Lower leg skin (tissue), 4 donors: ENCODE measurements around the gene CYP2U1. TPM values are rescaled to one million over a fixed set of nuclear protein-coding genes. Genes with fewer than 3 reads are reported as not detected.

Experiments
- DNase-seq, 2 donors: peaks; one replicate each; pipeline ENCODE4 v3.0.0-alpha.2; 2019; ENCODE audit warnings: low spot score in 2 of 2
- H3K4me3 ChIP-seq: fragments of 200-600 bp; sonication (generic); 2 replicates; pipeline ENCODE4 v1.5.1; 2017; ENCODE audit warnings: mild to moderate bottlenecking, low read depth; ENCODE audit not compliant: poor library complexity, severe bottlenecking
- CTCF ChIP-seq, 3 donors: fragments of 450-650 bp; IDR thresholded peaks; one replicate each; pipeline ENCODE4 v1.5.1; 2016; ENCODE audit warnings: antibody characterized with exemption in 3 of 3, mild to moderate bottlenecking in 3 of 3, moderate library complexity in 2 of 3
- POLR2A ChIP-seq, 2 donors: fragments of 450-650 bp; IDR thresholded peaks; one replicate each; pipeline ENCODE4 v1.6.1; 2016 to 2017; ENCODE audit warnings: antibody characterized with exemption in 2 of 2, mild to moderate bottlenecking in 1 of 2, moderate library complexity in 1 of 2
- WGBS, 2 donors: methylation state at CpG; one replicate each; pipeline ENCODE4 v1.1.5; 2018; 5-methylcytosine and 5-hydroxymethylcytosine counted together
- intact Hi-C: fragments of 100-400 bp; cut with DNase I; formaldehyde crosslinking; loops from one replicate; pipeline ENCODE4 v1.15.0; 2023; ENCODE audit warnings: low total_unique reads
- total RNA-seq, 4 donors: library from RNA; depleted of rRNA; stranded (reverse); fragments of >200 nt; gene quantifications; one replicate each; pipeline ENCODE4 v1.1.0, GENCODE V29; 2016

The CYP2U1 gene
- total RNA-seq, 4 donors from 2014 or later, result 2.2 to 5.8 (median 4.8) TPM

GRCh38 chr4:107987916-107988762, 56.8 kb downstream of the CYP2U1 start:
- 88 to 91% methylated on average over 10 of the region's 10 CpGs for WGBS, 2 donors
- intact Hi-C loops, result no loop called here
- DNase-seq, result no peak
- TF ChIP-seq CTCF (IDR thresholded peaks at IDR 0.05) (no peak), POLR2A (IDR thresholded peaks at IDR 0.05) (no peak)
- H3K4me3 ChIP-seq, result no peak overlapping the region

DNA sequence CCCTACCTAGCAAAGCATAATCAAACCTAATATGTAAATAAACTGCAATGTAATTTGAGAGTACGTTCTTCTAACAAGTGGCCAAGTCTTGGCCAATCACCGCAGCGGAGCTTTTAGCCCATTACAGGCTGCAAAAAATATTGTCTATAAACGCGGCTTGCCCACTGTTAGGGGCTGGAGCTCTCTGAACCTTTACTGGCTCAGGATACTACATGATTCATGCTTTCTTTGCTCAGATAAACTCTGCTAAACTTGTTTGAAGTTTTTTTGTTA, 57.4 kb downstream of the CYP2U1 start:
- no peak for TF ChIP-seq POLR2A (IDR thresholded peaks at IDR 0.05)
- H3K4me3 ChIP-seq, result no peak overlapping the region
- no peak for DNase-seq
- WGBS, 2 donors, result 59 to 73% methylated on average over 5 of the region's 5 CpGs
- intact Hi-C loops, result no loop called here

GRCh38 chr4:107989162-107989536, 57.8 kb downstream of the CYP2U1 start:
- TF ChIP-seq POLR2A (IDR thresholded peaks at IDR 0.05) (no peak), CTCF (IDR thresholded peaks at IDR 0.05) (no peak)
- intact Hi-C loops, result no loop called here
- H3K4me3 ChIP-seq, result peak overlapping the region; percentile 78
- DNase-seq, result no peak
- WGBS, 2 donors, result 6 to 8% methylated on average over 8 of the region's 8 CpGs

DNA sequence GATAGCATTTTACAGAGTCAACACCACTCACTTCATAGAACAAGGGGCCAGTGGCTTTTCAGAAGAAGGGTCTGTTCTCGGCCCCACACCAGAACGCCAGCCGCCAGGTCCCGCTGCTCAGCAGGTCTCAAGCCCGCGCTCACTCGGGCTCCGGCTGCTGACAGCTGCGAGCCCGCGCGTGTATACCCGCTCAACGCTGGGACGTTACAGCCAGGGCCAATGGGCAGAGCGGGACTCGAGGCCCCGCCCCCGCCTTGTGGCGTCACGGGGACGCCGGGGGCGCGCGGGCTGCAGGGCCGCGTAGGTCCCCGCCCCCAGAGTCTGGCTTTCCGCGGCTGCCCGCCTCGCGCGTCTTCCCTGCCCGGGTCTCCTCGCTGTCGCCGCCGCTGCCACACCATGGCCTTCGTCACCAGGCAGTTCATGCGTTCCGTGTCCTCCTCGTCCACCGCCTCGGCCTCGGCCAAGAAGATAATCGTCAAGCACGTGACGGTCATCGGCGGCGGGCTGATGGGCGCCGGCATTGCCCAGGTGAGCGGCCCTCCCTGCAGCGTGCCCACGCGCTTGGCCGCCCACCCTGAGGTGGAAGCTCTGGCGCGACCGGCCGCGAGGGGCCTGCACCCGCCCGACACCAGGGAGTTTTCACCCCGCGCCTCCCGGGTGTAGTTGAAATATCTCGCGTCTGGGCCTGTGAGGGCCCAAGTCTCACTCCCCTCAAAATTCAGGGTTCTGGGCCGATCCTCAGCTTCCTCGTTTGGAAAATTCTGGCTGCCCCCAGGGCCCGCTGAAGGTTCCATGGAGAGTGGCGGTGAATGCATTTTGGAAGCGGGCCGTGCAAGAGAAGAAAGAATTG, 58.4 kb downstream of the CYP2U1 start, which contains the start of gene HADH:
HADH (plus strand) TSS at position 353 of the 850 bp plus-strand sequence; CDS start at position 397, 44 bp downstream.
- TF ChIP-seq CTCF (IDR thresholded peaks at IDR 0.05) (no peak), POLR2A (IDR thresholded peaks at IDR 0.05) (no peak)
- 0 to 1% methylated on average over 46 to 48 of the region's 78 CpGs for WGBS, 2 donors
- peak within 1 kb of the TSS; percentile 78 for H3K4me3 ChIP-seq
- intact Hi-C loops, result no loop called here
- peak; percentile 91 to 98 for DNase-seq

GRCh38 chr4:107991945-107992630, 60.7 kb downstream of the CYP2U1 start:
- no peak for TF ChIP-seq CTCF (IDR thresholded peaks at IDR 0.05)
- no peak for TF ChIP-seq POLR2A (IDR thresholded peaks at IDR 0.05)
- 59 to 61% methylated on average over 3 of the region's 3 CpGs for WGBS, 2 donors
- H3K4me3 ChIP-seq, result no peak overlapping the region
- DNase-seq, result no peak
- intact Hi-C loops, result no loop called here

- no peak for DNase-seq
- TF ChIP-seq CTCF (IDR thresholded peaks at IDR 0.05) (no peak), POLR2A (IDR thresholded peaks at IDR 0.05) (no peak)
- 74 to 76% methylated on average over 3 of the region's 3 CpGs for WGBS, 2 donors
- intact Hi-C loops, result no loop called here
- H3K4me3 ChIP-seq, result no peak overlapping the region
Measured at GRCh38 chr4:107993969-107994368, 62.6 kb downstream of the CYP2U1 start.
